Measurements from ENCODE around the gene RBM3. TPM values are rescaled to one million over a fixed set of nuclear protein-coding genes. Genes with fewer than 3 reads are reported as not detected.

The RBM3 gene
- polyA plus RNA-seq, 1 of the 3 experiments (the other 2 are of a cell fraction), result 183 TPM

DNA sequence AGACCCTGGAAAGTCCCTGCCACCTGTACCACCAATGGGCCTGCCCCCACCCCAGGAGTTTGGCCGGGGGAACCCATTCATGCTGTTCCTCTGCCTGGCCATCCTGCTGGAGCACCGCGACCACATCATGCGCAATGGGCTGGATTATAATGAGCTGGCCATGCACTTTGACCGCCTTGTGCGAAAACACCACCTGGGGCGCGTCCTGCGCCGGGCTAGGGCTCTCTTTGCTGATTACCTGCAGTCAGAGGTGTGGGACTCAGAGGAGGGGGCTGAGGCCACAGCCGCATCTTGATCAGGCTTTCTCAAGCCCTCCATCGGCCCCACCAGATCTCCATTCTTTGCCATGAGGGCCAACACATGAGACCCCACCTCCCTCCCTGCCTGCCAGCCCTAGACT, 13.6 kb upstream of the RBM3 start:
- 47% methylated on average over 6 of the region's 12 CpGs for WGBS (ENCODE audit: low lambda C conversion rate)
- no peaks in the 10 kb centered on the region for H3K9me3 ChIP-seq
- TF ChIP-seq GABPA (IDR thresholded peaks at IDR 0.05; ENCODE audit: low read depth), result no peak
- TF ChIP-seq GATA2 (CRISPR knock-in tag; IDR thresholded peaks at IDR 0.05), result no peak
- no peak for TF ChIP-seq SIN3A (IDR thresholded peaks at IDR 0.05; ENCODE audit: borderline replicate concordance, low read depth, low read length)
- no peak for TF ChIP-seq USF2 (IDR thresholded peaks at IDR 0.05; ENCODE audit: borderline replicate concordance, low read depth, low read length)
- TF ChIP-seq RCOR1 (IDR thresholded peaks at IDR 0.05; ENCODE audit: low read length), result no peak
- no peak for TF ChIP-seq FOXJ3 (CRISPR knock-in tag; IDR thresholded peaks at IDR 0.05)
- no peak for TF ChIP-seq SMC3 (IDR thresholded peaks at IDR 0.05; ENCODE audit: low read depth, low read length)
- TF ChIP-seq EZH2phosphoT487 (IDR thresholded peaks at IDR 0.05; ENCODE audit: borderline replicate concordance, low read depth), result no peak
- no peak for TF ChIP-seq NRF1 (IDR thresholded peaks at IDR 0.05; ENCODE audit: low read depth, low read length)
- H3K4me1 ChIP-seq (ENCODE audit: control insufficient read depth in 1 of 2, insufficient read depth in 2 of 2, low read depth in 1 of 2, low read length in 1 of 2), result no peaks in the 10 kb centered on the region
- no peak overlapping the region for H3K4me2 ChIP-seq
- CTCF ChIA-PET, result interaction anchor here (0.7 kb wide), 1 partner anchor 11 kb away, joined by 3 read pairs; no protein-coding TSS in a partner anchor
- no peaks in the 10 kb centered on the region for H3K79me2 ChIP-seq (ENCODE audit: insufficient read depth)
- no peaks in the 10 kb centered on the region; the same call in 1 of the 2 replicates for H3K27me3 ChIP-seq (ENCODE audit: insufficient read depth)
- no peaks in the 10 kb centered on the region for H4K20me1 ChIP-seq (ENCODE audit: insufficient read depth)
- H3K9me2 ChIP-seq, result no peaks in the 10 kb centered on the region
- H3K9ac ChIP-seq, result no peak overlapping the region
- H3K36me3 ChIP-seq (replicated peaks in 1 of 2; ENCODE audit: control insufficient read depth in 1 of 2, insufficient read depth in 2 of 2, low read length in 1 of 2), result peaks cover 0 to 3% of the 10 kb centered on the region in 2 experiments
- POLR2A ChIA-PET, result no interaction called here
- H3K4me3 ChIP-seq (ENCODE audit: low read depth in 2 of 2, low read length in 1 of 2), result no peak overlapping the region
- DNase-seq, result no peak
- H2AFZ ChIP-seq (ENCODE audit: low read depth), result no peak overlapping the region
- H3K27ac ChIP-seq (ENCODE audit: low read depth in 2 of 2, low read length in 1 of 2), result no peak overlapping the region
- H3F3A ChIP-seq (replicated peaks; ENCODE audit: insufficient read depth), result peaks cover 6% of the 10 kb centered on the region

GRCh38 chrX:48569958-48570357, 4.3 kb upstream of the RBM3 start:
- H3K9me3 ChIP-seq, result no peaks in the 10 kb centered on the region
- H3F3A ChIP-seq (replicated peaks; ENCODE audit: insufficient read depth), result peaks cover 12% of the 10 kb centered on the region
- no peaks in the 10 kb centered on the region for H4K20me1 ChIP-seq (ENCODE audit: insufficient read depth)
- CTCF ChIA-PET, result no interaction called here
- peaks cover 2% of the 10 kb centered on the region for H3K79me2 ChIP-seq (ENCODE audit: insufficient read depth)
- no peak overlapping the region for H3K9ac ChIP-seq
- no peaks in the 10 kb centered on the region; the same call in 1 of the 2 replicates for H3K27me3 ChIP-seq (ENCODE audit: insufficient read depth)
- whole genome bisulfite sequencing (ENCODE audit: low lambda C conversion rate), result 44% methylated on average over 1 of the region's 1 CpG
- no peaks in the 10 kb centered on the region; a peak in 1 of 4 replicates for H3K4me1 ChIP-seq (ENCODE audit: control insufficient read depth in 1 of 2, insufficient read depth in 2 of 2, low read depth in 1 of 2, low read length in 1 of 2)
- H3K9me2 ChIP-seq, result no peaks in the 10 kb centered on the region
- H3K4me3 ChIP-seq (ENCODE audit: low read depth in 2 of 2, low read length in 1 of 2), result no peak overlapping the region
- POLR2A ChIA-PET, result no interaction called here
- H2AFZ ChIP-seq (ENCODE audit: low read depth), result no peak overlapping the region
- no peak overlapping the region for H3K4me2 ChIP-seq
- no peak for DNase-seq
- TF ChIP-seq FOSL2 (IDR thresholded peaks at IDR 0.05; ENCODE audit: borderline replicate concordance, low read depth), result no peak
- TF ChIP-seq ELF1 (IDR thresholded peaks at IDR 0.05), result no peak
- no peak for TF ChIP-seq USF2 (IDR thresholded peaks at IDR 0.05; ENCODE audit: borderline replicate concordance, low read depth, low read length)
- TF ChIP-seq NFIC (IDR thresholded peaks at IDR 0.05; ENCODE audit: borderline replicate concordance), result no peak
- TF ChIP-seq EP300 (IDR thresholded peaks at IDR 0.05; ENCODE audit: borderline replicate concordance in 1 of 2, low read depth in 1 of 2, low read length in 1 of 2), result no peak
- TF ChIP-seq USF1 (IDR thresholded peaks at IDR 0.05; ENCODE audit: borderline replicate concordance, low read depth), result no peak
- TF ChIP-seq FOXJ3 (CRISPR knock-in tag; IDR thresholded peaks at IDR 0.05), result no peak
- H3K36me3 ChIP-seq (replicated peaks in 1 of 2; ENCODE audit: control insufficient read depth in 1 of 2, insufficient read depth in 2 of 2, low read length in 1 of 2), result no peaks in the 10 kb centered on the region
- no peak overlapping the region for H3K27ac ChIP-seq (ENCODE audit: low read depth in 2 of 2, low read length in 1 of 2)

All from SK-N-SH (cell line).